ENCODE measurements around the gene CFAP69.
"Not testable (repeated sequence)": the region's sequence is repeated elsewhere in the genome, so short reads cannot be mapped to it uniquely, and the experiment has no call there.

CFAP69 gene

GRCh38 chr7:90276033-90276728 lies 31.2 kb downstream of the CFAP69 start:
- no peak for DNase-seq

DNA sequence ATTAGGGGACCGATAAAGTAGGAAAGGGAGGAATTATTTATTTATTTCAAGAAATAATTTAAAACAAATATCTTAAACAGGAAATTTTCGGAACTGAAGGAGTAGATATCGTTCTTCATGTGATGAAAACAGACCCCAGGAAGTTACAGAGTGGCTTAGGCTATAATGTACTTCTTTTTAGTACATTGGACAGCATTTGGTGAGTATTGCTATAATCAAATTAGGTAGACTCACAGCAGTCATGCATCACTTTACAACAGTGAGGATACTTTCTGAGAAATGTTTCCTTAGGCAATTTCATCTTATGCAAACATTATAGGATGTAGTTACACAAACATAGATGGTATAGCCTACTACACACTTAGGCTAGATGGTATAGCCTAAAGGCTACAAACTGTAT lies 43.2 kb downstream of the CFAP69 start:
- no peak for DNase-seq

- no peak for DNase-seq
Observed at GRCh38 chr7:90290244-90291113, 45.5 kb downstream of the CFAP69 start.

- DNase-seq, result no peak
Observed at GRCh38 chr7:90298145-90299038, 53.4 kb downstream of the CFAP69 start.

DNA sequence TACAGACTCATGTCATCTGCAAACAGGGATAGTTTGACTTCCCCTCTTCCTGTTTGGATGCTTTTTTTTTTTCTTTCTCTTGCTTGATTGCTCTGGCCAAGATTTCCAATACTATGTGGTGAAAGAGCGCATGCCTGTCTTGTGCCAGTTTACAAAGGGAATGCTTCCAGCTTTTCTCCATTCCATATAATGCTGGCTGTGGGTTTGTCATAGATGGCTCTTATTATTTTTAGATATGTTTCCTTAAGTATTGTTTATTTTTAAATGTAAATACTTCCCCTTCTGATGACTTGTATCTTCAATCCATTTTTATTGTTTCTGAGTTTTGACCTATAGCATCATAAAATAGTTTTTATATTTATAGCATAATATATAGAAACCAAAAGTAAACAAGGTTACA lies 58.3 kb downstream of the CFAP69 start:
- no peak for DNase-seq

- DNase-seq, result no peak
Observed at GRCh38 chr7:90309872-90310271, 64.9 kb downstream of the CFAP69 start.

- no peak for DNase-seq
Observed at GRCh38 chr7:90311175-90311574, 66.2 kb downstream of the CFAP69 start.

GRCh38 chr7:90312745-90313144 lies 67.8 kb downstream of the CFAP69 start:
- no peak for DNase-seq

GRCh38 chr7:90313907-90314306 lies 68.9 kb downstream of the CFAP69 start:
- no peak for DNase-seq

DNA sequence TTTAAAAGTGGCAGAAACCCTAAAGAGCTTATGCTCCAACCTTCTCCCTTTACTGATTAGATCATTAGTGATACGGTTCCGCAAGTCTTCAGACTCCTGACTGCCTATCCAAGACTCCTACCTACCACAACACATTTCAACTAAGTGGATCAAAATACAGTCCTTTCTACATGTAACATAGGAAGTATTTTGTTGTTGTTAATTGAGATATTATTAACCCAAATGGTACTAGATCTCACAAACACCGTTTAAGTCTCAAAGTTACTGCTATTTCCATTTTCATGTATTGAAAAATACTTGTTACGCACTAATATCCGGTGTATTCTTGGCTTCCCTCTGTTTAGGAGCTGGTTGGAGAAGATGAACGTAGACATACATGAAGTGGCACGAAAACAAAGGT lies 75.0 kb downstream of the CFAP69 start:
- DNase-seq, result no peak

- DNase-seq, result no peak
Observed at GRCh38 chr7:90320418-90320800, 75.4 kb downstream of the CFAP69 start.

- DNase-seq, result no peak
Observed at GRCh38 chr7:90320801-90321494, 76.0 kb downstream of the CFAP69 start, which contains the start of gene FAM237B. Gene FAM237B, minus strand, starts transcription at chr7:90321304. Its CDS starts 1,556 bp downstream, at chr7:90319748.

GRCh38 chr7:90322837-90323236 lies 77.9 kb downstream of the CFAP69 start:
- no peak for DNase-seq

- DNase-seq, result no peak
Observed at GRCh38 chr7:90326500-90326899, 81.5 kb downstream of the CFAP69 start.

GRCh38 chr7:90334193-90334843 lies 89.3 kb downstream of the CFAP69 start:
- DNase-seq, result no peak

- DNase-seq, result not testable (repeated sequence)
Observed at GRCh38 chr7:90334926-90335325, 90.0 kb downstream of the CFAP69 start.

DNA sequence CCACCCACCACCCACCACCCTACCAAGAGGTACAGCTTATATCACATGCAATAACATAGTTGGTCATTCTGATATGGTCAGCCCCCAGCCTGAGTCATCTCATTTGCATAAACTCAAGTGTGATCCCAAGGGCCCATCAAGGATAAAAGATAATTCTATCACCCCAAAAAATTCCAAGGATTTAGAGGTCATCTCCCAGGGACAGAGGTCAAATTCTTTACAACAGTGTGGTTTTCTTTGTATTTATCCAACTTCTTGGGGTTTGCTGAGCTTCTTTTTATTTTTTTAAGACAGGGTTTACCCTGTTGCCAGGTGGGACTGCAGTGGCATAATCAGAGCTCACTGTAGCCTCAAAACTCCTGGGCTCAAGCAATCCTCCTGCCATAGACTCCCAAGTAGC lies 92.1 kb downstream of the CFAP69 start:
- DNase-seq, result no peak

DNA sequence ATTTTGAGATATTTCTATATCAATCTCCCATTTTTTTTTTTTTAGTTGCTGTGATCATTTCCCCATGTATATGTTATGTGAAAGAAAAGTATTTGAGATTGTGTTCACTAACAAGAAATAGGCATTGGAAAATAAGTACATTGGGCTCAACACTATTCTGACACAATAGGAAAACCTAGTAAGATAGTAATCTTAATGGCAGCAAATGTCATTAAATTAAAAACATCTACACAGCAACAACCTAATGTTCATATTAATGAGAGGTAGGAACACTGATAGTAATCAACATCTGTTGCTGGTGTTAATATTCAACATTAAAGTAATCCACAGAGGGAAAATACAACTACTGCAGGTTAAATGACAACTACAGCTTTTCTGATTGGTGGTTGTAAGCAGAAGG lies 100.0 kb downstream of the CFAP69 start:
- no peak for DNase-seq

DNA sequence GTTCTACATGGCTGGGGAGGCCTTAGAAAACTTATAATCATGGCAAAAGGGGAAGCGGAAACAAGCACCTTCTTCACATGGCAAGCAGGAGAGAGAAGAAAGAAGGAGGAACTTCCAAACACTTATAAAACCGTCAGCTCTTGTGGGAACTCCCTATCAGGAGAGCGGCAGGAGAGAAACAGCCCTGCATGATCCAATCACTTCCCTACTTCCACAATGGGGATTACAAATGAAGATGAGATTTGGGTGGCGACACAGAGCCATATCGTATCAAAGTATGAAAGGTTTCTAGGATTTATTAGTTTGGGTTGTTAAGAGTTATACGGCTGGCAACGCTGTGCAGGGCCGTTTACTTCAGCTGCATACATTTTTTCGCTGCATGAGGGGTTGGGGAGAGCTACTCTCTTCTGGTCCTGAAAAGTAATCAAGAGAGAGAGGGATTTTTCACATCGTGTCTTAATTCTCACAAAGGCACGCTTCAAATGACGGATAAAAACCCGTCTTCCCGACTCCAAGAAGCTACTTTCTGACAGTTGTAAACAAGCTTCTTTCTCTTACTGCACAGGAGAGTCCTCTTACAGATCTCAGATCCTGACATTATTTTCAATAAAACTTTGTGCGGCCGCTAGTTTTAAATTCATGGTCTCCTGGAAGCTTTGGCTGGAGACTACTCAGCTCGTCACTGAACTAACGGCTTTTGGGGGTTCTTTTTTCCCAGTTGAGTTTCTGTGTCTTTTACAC lies 100.8 kb downstream of the CFAP69 start:
- DNase-seq, result no peak

GRCh38 chr7:90346336-90347125 lies 101.6 kb downstream of the CFAP69 start, which contains the start of gene GTPBP10:
Gene GTPBP10, plus strand, starts transcription at chr7:90346716. Its CDS starts 26 bp downstream, at chr7:90346742.
- DNase-seq, result peak; percentile 96

All from stimulated activated CD4-positive, alpha-beta T cell treated with anti-CD3 and anti-CD28 coated beads, Interleukin-12 subunit alpha, Interleukin-12 subunit beta, amount 100 ng/mL, for 4 hours (primary cell).